HEK293T (cell line): ENCODE data around the gene PLEKHA6.

Experiments used
- CTBP1 ChIP-seq: fragments of 450-650 bp; IDR thresholded peaks from 2 replicates; pipeline ENCODE4 v1.6.1; 2016; ENCODE audit warnings: borderline replicate concordance
- FOXK2 ChIP-seq: fragments of 450-650 bp; IDR thresholded peaks from 2 replicates; pipeline ENCODE4 v1.6.1; 2016; ENCODE audit warnings: mild to moderate bottlenecking
- ZNF384 ChIP-seq: fragments of 450-650 bp; IDR thresholded peaks from 2 replicates; pipeline ENCODE4 v1.6.1; 2016

DNA sequence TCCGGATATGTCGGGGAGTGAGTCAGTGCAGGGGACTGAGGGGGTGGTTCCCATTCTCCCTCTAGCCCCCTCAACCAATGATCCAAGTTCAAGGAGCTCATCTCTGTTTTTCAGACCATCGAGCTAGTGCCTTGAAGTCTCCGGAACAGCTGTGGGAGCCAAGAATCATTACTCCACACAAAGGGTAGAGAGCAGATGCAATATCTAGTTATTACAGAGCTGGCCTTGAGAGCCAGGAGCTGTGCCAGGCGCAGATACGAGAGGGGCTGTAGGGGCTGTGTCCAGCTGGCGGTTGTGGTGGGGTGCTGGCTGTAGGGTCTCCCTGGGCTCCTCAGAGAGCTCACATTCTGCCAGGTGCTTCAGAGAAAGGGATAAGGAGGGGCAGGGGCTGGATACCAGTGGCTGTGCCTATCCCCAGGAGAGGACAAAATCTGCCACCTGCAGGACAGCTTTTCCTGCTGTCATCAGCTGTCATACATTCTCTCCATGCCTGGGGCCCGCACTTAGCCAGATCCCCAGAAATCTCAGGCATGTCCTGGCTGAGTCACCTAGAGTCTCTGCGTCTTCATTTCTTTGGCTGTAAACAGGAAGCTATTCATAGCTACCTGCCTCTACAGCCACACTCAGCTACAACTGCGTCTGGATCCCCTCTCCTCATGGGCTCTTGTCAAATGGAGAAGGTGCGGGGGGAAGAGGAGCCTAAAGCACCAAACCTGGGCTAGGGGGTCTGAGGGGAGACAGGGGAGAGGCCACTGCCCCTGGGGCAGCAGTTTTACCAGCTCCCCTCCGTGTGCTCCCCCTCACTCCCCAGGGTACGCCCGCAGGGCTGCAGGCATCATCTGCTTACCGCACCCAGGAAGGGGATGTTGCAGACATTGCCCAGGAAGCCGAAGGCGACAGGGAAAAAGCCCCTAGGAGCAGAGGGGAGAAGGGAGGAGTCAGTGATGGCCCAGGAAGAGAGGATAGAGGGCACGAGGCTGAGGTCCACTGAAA, 161.1 kb downstream of the PLEKHA6 start:
- TF ChIP-seq ZNF384 = no peak
- TF ChIP-seq FOXK2 = no peak
- no peak for TF ChIP-seq CTBP1
